MCF 10A (cell line): Measurements from ENCODE around the gene AMPH. TPM values are rescaled to one million over a fixed set of nuclear protein-coding genes. Genes with fewer than 3 reads are reported as not detected.

Source experiments
- BruUV-seq: library from RNA; stranded (reverse); fragments of 400-500 nt; replicated peaks from 2 replicates; lab custom pipeline; 2021; lab: Mats Ljungman, UMichigan
- CTCF ChIA-PET: fragments of 300-600 bp; sonication (Branson Sonifier 250); formaldehyde crosslinking; extraction: SDS; loops from one replicate; lab custom pipeline; 2021; ENCODE audit warnings: antibody characterized with exemption, inconsistent platforms; lab: Yijun Ruan, JAX
- POLR2A ChIA-PET: fragments of 300-600, 350-650 bp; sonication (Branson Sonifier 250); formaldehyde crosslinking; extraction: SDS; loops from one replicate; lab custom pipeline; 2020; ENCODE audit warnings: antibody characterized with exemption, inconsistent platforms; lab: Yijun Ruan, JAX
- DNase-seq: peaks from one replicate; pipeline ENCODE4 v3.0.0-alpha.2; 2018; ENCODE audit not compliant: unreplicated experiment
- H3K27ac Mint-ChIP-seq: one replicate; pipeline ENCODE4 v1.8.0; 2022; ENCODE audit warnings: mild to moderate bottlenecking, low read depth, mixed read lengths; ENCODE audit not compliant: unreplicated experiment
- H3K27me3 Mint-ChIP-seq: one replicate; pipeline ENCODE4 v1.8.0; 2022; ENCODE audit warnings: mixed read lengths; ENCODE audit not compliant: insufficient read depth, unreplicated experiment
- H3K36me3 Mint-ChIP-seq: one replicate; pipeline ENCODE4 v1.8.0; 2022; ENCODE audit warnings: mild to moderate bottlenecking, moderate library complexity, mixed read lengths; ENCODE audit not compliant: insufficient read depth, unreplicated experiment
- H3K4me1 Mint-ChIP-seq: one replicate; pipeline ENCODE4 v1.8.0; 2022; ENCODE audit warnings: mixed read lengths; ENCODE audit not compliant: insufficient read depth, unreplicated experiment
- H3K4me3 Mint-ChIP-seq: one replicate; pipeline ENCODE4 v1.8.0; 2022; ENCODE audit warnings: mild to moderate bottlenecking, moderate library complexity, mixed read lengths; ENCODE audit not compliant: unreplicated experiment
- H3K9me3 Mint-ChIP-seq: one replicate; pipeline ENCODE4 v1.8.0; 2022; ENCODE audit warnings: mixed read lengths; ENCODE audit not compliant: unreplicated experiment
- CTCF ChIP-seq: fragments of 200-600 bp; IDR thresholded peaks from one replicate; pipeline ENCODE4 v1.8.0; 2022; ENCODE audit warnings: antibody characterized with exemption, mild to moderate bottlenecking; ENCODE audit not compliant: unreplicated experiment
- intact Hi-C: fragments of 100-400 bp; cut with micrococcal nuclease; formaldehyde crosslinking; loops from 2 replicates; pipeline ENCODE4 v1.14.1; 2022
- total RNA-seq: library from RNA; stranded (reverse); gene quantifications from 2 replicates; pipeline ENCODE4 v1.2.3, GENCODE V29; 2022

The AMPH gene
- total RNA-seq, 1 experiment from 2014 or later: 0.63 TPM

- intact Hi-C loops: no loop called here
- TF ChIP-seq CTCF: no peak
- Mint-ChIP-seq H3K36me3 (no peaks in the 10 kb centered on the region), H3K27me3 (peaks cover 21% of the 10 kb centered on the region), H3K4me3 (no peak overlapping the region), H3K9me3 (no peaks in the 10 kb centered on the region), H3K4me1 (no peaks in the 10 kb centered on the region), H3K27ac (no peak overlapping the region)
- CTCF ChIA-PET: interaction anchor here (0.6 kb wide), 1 partner anchor 177 kb away, joined by 3 read pairs; no protein-coding TSS in a partner anchor
- BruUV-seq: no TSS peak
- no peak for DNase-seq
- POLR2A ChIA-PET: no interaction called here
Observed at GRCh38 chr7:38539477-38540081, 91.6 kb downstream of the AMPH start.

GRCh38 chr7:38535073-38535472 lies 96.1 kb downstream of the AMPH start:
- H3K27me3 Mint-ChIP-seq: peaks cover 21% of the 10 kb centered on the region
- H3K36me3 Mint-ChIP-seq: no peaks in the 10 kb centered on the region
- H3K27ac Mint-ChIP-seq: no peak overlapping the region
- no peak overlapping the region for H3K4me3 Mint-ChIP-seq
- BruUV-seq: no TSS peak
- no peaks in the 10 kb centered on the region for H3K9me3 Mint-ChIP-seq
- no peaks in the 10 kb centered on the region for H3K4me1 Mint-ChIP-seq
- TF ChIP-seq CTCF: no peak
- no peak for DNase-seq
- ChIA-PET CTCF (interaction anchor here (0.9 to 1.0 kb wide), 3 partner anchors 11 to 308 kb away, joined by 3 to 4 read pairs (median 4); no protein-coding TSS in a partner anchor), POLR2A (no interaction called here)
- intact Hi-C loops: no loop called here

GRCh38 chr7:38525857-38526256 lies 105.3 kb downstream of the AMPH start:
- intact Hi-C loops: no loop called here
- Mint-ChIP-seq H3K4me3 (no peak overlapping the region), H3K9me3 (no peaks in the 10 kb centered on the region), H3K36me3 (no peaks in the 10 kb centered on the region), H3K27me3 (no peaks in the 10 kb centered on the region), H3K4me1 (no peaks in the 10 kb centered on the region), H3K27ac (no peak overlapping the region)
- TF ChIP-seq CTCF: no peak
- BruUV-seq: no TSS peak
- ChIA-PET CTCF (interaction anchor here (0.6 kb wide), 1 partner anchor 551 kb away, joined by 3 read pairs; no protein-coding TSS in a partner anchor), POLR2A (no interaction called here)
- DNase-seq: no peak

DNA sequence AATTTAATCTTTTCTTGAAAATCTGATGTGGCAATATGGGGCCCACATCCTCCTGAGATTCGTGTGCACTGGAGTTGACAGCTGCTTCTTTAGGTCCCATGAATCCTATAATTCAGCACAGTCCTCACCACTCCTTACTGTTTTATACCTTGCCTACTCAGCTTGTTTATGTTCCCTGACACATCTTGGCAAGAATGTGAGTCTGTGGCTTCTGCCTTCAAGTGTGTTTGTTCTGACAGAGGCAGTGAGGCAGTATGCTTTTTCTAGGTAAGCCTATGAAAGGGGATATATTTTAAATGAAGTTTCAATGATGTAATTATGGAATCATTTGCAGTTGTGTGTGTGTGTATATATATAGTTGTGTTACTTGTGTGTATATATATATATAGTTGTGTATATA lies 106.4 kb downstream of the AMPH start:
- H3K4me3 Mint-ChIP-seq: no peak overlapping the region
- CTCF ChIA-PET: no interaction called here
- peak; percentile 11 for DNase-seq
- POLR2A ChIA-PET: no interaction called here
- no peak for TF ChIP-seq CTCF
- H3K36me3 Mint-ChIP-seq: no peaks in the 10 kb centered on the region
- intact Hi-C loops: no loop called here
- no peaks in the 10 kb centered on the region for H3K27me3 Mint-ChIP-seq
- H3K27ac Mint-ChIP-seq: no peak overlapping the region
- H3K9me3 Mint-ChIP-seq: no peaks in the 10 kb centered on the region
- BruUV-seq: no TSS peak
- no peaks in the 10 kb centered on the region for H3K4me1 Mint-ChIP-seq
